Stomach (tissue), 9 donors: ENCODE data around the gene ZNF646. TPM values are rescaled to one million over a fixed set of nuclear protein-coding genes. Genes with fewer than 3 reads are reported as not detected.

ENCODE experiments used
- DNase-seq, 2 donors: peaks; one replicate each; pipeline versions ENCODE4 v3.0.0 to v3.0.0-alpha.2; 2013 to 2019
- H3K27ac ChIP-seq, 5 donors: fragments of 200-600 bp in 4 of 5; sonication (generic) in 4 of 5; one replicate each; pipeline ENCODE4 v1.5.1; 2013 to 2019; ENCODE audit warnings: mild to moderate bottlenecking in 1 of 5, moderate library complexity in 1 of 5
- H3K27me3 ChIP-seq, 3 donors: fragments of 200-600 bp; sonication (generic); one replicate each; pipeline ENCODE4 v1.5.1; 2017 to 2019; ENCODE audit warnings: mixed run types in 1 of 3
- H3K36me3 ChIP-seq, 4 donors: fragments of 200-600 bp; sonication (generic); 1 replicate in 3 of 4; 2 replicates in 1 of 4; pipeline ENCODE4 v1.5.1; 2016 to 2019
- H3K4me1 ChIP-seq, 4 donors: fragments of 200-600 bp; sonication (generic); one replicate each; pipeline ENCODE4 v1.5.1; 2016 to 2019
- H3K4me3 ChIP-seq, 4 donors: fragments of 200-600 bp; sonication (generic) in 3 of 4; one replicate each; pipeline ENCODE4 v1.5.1; 2016 to 2019; ENCODE audit warnings: mild to moderate bottlenecking in 1 of 4
- H3K9me3 ChIP-seq, 4 donors: fragments of 200-600 bp; sonication (generic); one replicate each; pipeline ENCODE4 v1.5.1; 2016 to 2019
- CTCF ChIP-seq, 7 experiments: fragments of 450-650 bp in 4 of 7; fragments of 200-600 bp in 3 of 7; sonication (generic) in 3 of 7; IDR thresholded peaks; one replicate each; pipeline ENCODE4 v1.5.1; 2016 to 2019; ENCODE audit warnings: antibody characterized with exemption in 7 of 7, control low read depth in 2 of 7, mild to moderate bottlenecking in 1 of 7
- EP300 ChIP-seq: sonication (generic); formaldehyde crosslinking; IDR thresholded peaks from one replicate; pipeline ENCODE4 v1.6.1; 2017; ENCODE audit warnings: antibody characterized with exemption
- POLR2A ChIP-seq, 4 donors: fragments of 450-650 bp; IDR thresholded peaks; one replicate each; pipeline ENCODE4 v1.6.1; 2016; ENCODE audit warnings: antibody characterized with exemption in 4 of 4, control low read depth in 2 of 4, mild to moderate bottlenecking in 1 of 4, moderate library complexity in 1 of 4
- POLR2AphosphoS5 ChIP-seq, 3 donors: sonication (generic); formaldehyde crosslinking; IDR thresholded peaks; one replicate each; pipeline ENCODE4 v1.6.1; 2016; ENCODE audit warnings: antibody characterized with exemption in 3 of 3
- WGBS, 5 donors: extraction: QIAGEN DNeasy Blood & Tissue Kit in 3 of 5; methylation state at CpG; one replicate each; pipeline versions ENCODE4 v1.1.5 to v1.1.7; 2013 to 2018; 5-methylcytosine and 5-hydroxymethylcytosine counted together
- intact Hi-C: fragments of 100-400 bp; cut with DNase I; formaldehyde crosslinking; loops from one replicate; pipeline ENCODE4 v1.15.1; 2023; ENCODE audit warnings: low total_unique reads
- polyA plus RNA-seq, 3 donors: library from polyadenylated mRNA; stranded (reverse); fragments of 200-250 nt; gene quantifications; one replicate each; pipeline ENCODE4 v1.2.3, GENCODE V29; 2013
- total RNA-seq, 5 donors: library from RNA; depleted of rRNA; stranded (reverse); fragments of >200 nt; gene quantifications; one replicate each; pipeline versions ENCODE4 v1.1.0 to v1.2.3, GENCODE V29; 2014 to 2016
- donor health status: healthy with polysubstance abuse.
- donor health status: Bipolar disorder and iron deficiency.
- donor health status: healthy.

ZNF646 gene
- total and polyA plus RNA-seq, 8 donors: 2.1 to 13.4 (median 7.7) TPM

DNA sequence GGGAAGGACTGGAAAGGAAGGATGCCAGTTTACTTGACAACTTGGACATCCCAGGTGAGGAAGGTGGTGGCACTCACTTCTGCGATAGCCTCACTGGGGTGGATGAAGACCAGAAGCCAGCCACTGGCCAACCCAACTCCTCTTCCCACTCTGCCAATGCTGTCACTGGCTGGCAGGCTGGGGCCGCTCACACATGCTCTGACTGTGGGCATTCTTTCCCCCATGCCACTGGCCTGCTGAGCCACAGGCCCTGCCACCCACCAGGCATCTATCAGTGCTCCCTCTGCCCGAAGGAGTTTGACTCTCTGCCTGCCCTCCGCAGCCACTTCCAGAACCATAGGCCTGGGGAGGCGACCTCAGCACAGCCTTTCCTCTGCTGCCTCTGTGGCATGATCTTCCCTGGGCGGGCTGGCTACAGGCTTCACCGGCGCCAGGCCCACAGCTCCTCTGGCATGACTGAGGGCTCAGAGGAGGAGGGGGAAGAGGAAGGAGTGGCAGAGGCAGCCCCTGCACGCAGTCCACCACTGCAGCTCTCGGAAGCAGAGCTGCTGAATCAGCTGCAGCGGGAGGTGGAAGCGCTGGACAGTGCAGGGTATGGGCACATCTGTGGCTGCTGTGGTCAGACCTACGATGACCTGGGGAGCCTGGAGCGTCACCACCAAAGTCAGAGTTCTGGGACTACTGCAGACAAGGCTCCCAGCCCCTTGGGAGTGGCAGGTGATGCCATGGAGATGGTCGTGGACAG is 4.5 kb downstream of the ZNF646 start:
- TF ChIP-seq POLR2A (IDR thresholded peaks at IDR 0.05): no peak
- no peak for TF ChIP-seq EP300
- TF ChIP-seq CTCF (IDR thresholded peaks at IDR 0.05): no peak
- no peak for TF ChIP-seq POLR2AphosphoS5 (IDR thresholded peaks at IDR 0.05)
- Histone ChIP-seq H3K4me1 (peaks cover 11 to 57% (median 42%) of the 10 kb centered on the region in 4 donors), H3K9me3 (no peaks in the 10 kb centered on the region), H3K27ac (no peak overlapping the region), H3K4me3 (no peak overlapping the region), H3K36me3 (peaks cover 54 to 79% (median 78%) of the 10 kb centered on the region in 4 donors), H3K27me3 (no peaks in the 10 kb centered on the region)
- 91 to 96% (median 92%) methylated on average over 10 to 15 of the region's 15 CpGs for WGBS, 5 donors
- no peak for DNase-seq
- intact Hi-C loops: no loop called here

DNA sequence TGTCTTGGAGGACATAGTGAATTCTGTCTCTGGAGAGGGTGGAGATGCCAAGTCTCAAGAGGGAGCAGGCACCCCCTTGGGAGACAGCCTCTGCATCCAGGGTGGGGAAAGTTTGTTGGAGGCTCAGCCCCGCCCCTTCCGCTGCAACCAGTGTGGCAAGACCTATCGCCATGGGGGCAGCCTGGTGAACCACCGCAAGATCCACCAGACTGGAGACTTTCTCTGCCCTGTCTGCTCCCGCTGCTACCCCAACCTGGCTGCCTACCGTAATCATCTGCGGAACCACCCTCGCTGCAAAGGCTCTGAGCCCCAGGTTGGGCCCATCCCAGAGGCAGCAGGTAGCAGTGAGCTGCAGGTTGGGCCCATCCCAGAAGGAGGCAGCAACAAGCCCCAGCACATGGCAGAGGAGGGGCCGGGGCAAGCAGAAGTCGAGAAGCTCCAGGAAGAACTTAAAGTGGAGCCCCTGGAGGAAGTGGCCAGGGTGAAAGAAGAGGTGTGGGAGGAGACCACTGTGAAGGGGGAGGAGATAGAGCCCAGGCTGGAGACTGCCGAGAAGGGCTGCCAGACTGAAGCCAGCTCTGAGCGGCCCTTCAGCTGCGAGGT is 5.2 kb downstream of the ZNF646 start:
- H3K36me3 ChIP-seq: peaks cover 54 to 85% (median 84%) of the 10 kb centered on the region in 4 donors
- WGBS, 5 donors: 74 to 89% (median 85%) methylated on average over 12 to 13 of the region's 13 CpGs

DNA sequence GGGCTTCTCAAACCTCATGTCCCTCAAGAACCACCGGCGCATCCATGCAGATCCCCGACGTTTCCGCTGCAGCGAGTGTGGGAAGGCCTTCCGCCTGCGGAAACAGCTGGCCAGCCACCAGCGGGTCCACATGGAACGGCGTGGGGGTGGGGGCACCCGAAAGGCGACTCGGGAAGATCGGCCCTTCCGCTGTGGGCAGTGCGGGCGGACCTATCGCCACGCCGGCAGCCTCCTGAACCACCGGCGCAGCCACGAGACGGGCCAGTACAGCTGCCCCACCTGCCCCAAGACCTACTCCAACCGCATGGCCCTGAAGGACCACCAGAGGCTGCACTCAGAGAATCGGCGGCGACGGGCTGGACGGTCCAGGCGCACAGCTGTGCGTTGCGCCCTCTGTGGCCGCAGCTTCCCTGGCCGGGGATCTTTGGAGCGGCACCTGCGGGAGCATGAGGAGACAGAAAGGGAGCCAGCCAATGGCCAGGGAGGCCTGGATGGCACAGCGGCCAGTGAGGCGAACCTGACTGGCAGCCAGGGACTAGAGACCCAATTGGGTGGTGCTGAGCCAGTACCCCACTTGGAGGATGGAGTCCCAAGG is 5.9 kb downstream of the ZNF646 start:
- Histone ChIP-seq H3K27me3 (no peaks in the 10 kb centered on the region), H3K27ac (no peak overlapping the region), H3K9me3 (no peaks in the 10 kb centered on the region), H3K36me3 (peaks cover 54 to 92% (median 90%) of the 10 kb centered on the region in 4 donors), H3K4me1 (peaks cover 7 to 51% (median 36%) of the 10 kb centered on the region in 4 donors), H3K4me3 (no peak overlapping the region)
- intact Hi-C loops: no loop called here
- TF ChIP-seq POLR2AphosphoS5 (IDR thresholded peaks at IDR 0.05) (no peak), CTCF (IDR thresholded peaks at IDR 0.05) (no peak), POLR2A (IDR thresholded peaks at IDR 0.05) (no peak), EP300 (no peak)
- 96 to 98% (median 97%) methylated on average over 37 to 40 of the region's 40 CpGs for WGBS, 5 donors
- DNase-seq: no peak

More for the DNA sequence above, 5.2 kb downstream of the ZNF646 start:
- Histone ChIP-seq H3K9me3 (no peaks in the 10 kb centered on the region), H3K4me3 (no peak overlapping the region), H3K27me3 (no peaks in the 10 kb centered on the region), H3K4me1 (peaks cover 11 to 57% (median 42%) of the 10 kb centered on the region in 4 donors), H3K27ac (no peak overlapping the region)
- DNase-seq: no peak
- intact Hi-C loops: no loop called here
- TF ChIP-seq CTCF (IDR thresholded peaks at IDR 0.05): no peak
- TF ChIP-seq EP300: no peak
- TF ChIP-seq POLR2AphosphoS5 (IDR thresholded peaks at IDR 0.05): no peak
- no peak for TF ChIP-seq POLR2A (IDR thresholded peaks at IDR 0.05)

DNA sequence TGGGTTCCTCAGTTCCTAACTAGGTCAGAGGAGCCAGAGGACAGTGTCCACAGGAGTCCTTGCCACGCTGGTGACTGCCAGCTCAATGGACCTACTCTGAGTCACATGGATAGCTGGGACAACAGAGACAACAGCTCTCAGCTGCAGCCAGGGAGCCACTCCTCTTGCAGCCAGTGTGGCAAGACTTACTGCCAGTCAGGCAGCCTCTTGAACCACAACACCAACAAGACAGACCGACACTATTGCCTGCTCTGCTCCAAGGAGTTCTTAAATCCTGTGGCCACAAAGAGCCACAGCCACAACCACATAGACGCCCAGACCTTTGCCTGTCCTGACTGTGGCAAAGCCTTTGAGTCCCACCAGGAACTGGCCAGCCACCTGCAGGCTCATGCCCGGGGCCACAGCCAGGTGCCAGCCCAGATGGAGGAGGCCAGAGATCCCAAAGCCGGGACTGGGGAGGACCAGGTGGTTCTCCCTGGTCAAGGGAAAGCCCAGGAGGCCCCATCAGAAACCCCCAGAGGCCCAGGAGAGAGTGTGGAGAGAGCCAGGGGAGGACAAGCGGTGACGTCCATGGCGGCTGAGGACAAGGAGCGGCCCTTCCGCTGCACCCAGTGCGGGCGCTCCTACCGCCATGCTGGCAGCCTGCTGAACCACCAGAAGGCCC is 6.7 kb downstream of the ZNF646 start:
- intact Hi-C loops: no loop called here

More for the DNA sequence above, 6.7 kb downstream of the ZNF646 start:
- H3K4me1 ChIP-seq: peaks cover 0 to 44% (median 29%) of the 10 kb centered on the region in 4 donors
- no peaks in the 10 kb centered on the region for H3K27me3 ChIP-seq
- H3K27ac ChIP-seq: no peak overlapping the region
- no peak overlapping the region for H3K4me3 ChIP-seq
- TF ChIP-seq EP300: no peak
- TF ChIP-seq CTCF (IDR thresholded peaks at IDR 0.05): no peak
- TF ChIP-seq POLR2A (IDR thresholded peaks at IDR 0.05): no peak
- no peak for TF ChIP-seq POLR2AphosphoS5 (IDR thresholded peaks at IDR 0.05)
- H3K36me3 ChIP-seq: peaks cover 54 to 100% (median 98%) of the 10 kb centered on the region in 4 donors
- 92 to 95% (median 94%) methylated on average over 2 to 13 of the region's 13 CpGs for WGBS, 5 donors
- DNase-seq: no peak
- H3K9me3 ChIP-seq: no peaks in the 10 kb centered on the region
